Measurements from ENCODE around the gene C12orf43.

Gene C12orf43

DNA sequence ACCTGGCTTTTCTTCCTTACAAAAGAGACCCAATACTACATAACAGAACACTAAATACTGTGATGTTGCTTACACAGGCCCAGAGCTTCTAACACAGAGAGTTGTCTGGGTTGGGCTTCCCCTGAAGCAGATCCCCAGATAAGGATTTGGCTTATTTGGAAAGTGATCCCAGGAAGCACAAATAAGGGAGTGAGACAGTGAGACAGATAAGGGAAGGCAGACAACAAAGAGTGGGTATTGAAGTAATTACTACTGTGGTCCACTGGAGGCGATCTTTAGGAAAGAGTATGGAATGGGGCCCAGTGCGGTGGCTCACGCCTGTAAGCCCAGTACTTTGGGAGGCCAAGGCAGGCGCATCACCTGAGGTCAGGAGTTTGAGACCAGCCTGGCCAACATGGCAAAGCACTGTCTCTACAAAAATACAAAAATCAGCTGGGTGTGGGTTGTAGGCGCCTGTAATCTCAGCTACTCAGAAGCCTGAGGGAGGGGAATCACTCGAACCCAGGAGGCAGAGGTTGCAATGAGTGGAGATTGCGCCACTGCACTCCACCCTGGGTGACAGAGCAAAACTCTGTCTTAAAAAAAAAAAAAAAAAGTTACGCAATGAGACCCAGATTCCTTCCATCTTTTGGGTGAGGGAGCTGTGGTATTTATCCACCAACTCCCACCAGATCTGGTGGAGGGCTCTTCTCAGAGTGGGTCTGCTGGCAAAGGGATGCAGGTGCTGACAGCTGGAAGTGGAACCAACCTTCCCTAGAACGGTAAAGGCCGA lies 10.2 kb upstream of the C12orf43 start:
- DNase-seq (ENCODE audit: extremely low spot score), result peak; percentile 37
- CTCF ChIA-PET, result interaction anchor here (0.6 to 0.7 kb wide), 4 partner anchors 22 to 798 kb away, joined by 3 to 5 read pairs (median 4); no protein-coding TSS in a partner anchor
- POLR2A ChIA-PET, result no interaction called here
- TF ChIP-seq ARNT (IDR thresholded peaks at IDR 0.05), result no peak
- TF ChIP-seq CTBP1 (IDR thresholded peaks at IDR 0.05; ENCODE audit: borderline replicate concordance), result no peak
- TF ChIP-seq FOXA1 (IDR thresholded peaks at IDR 0.05), result no peak
- TF ChIP-seq TARDBP (IDR thresholded peaks at IDR 0.05), result no peak
- no peak for TF ChIP-seq ZNF384 (IDR thresholded peaks at IDR 0.05)
- TF ChIP-seq FOXK2 (IDR thresholded peaks at IDR 0.05), result no peak
- no peak for TF ChIP-seq L3MBTL2 (conservative IDR thresholded peaks at IDR 0.05)
- TF ChIP-seq ELF4 (IDR thresholded peaks at IDR 0.05), result no peak

DNA sequence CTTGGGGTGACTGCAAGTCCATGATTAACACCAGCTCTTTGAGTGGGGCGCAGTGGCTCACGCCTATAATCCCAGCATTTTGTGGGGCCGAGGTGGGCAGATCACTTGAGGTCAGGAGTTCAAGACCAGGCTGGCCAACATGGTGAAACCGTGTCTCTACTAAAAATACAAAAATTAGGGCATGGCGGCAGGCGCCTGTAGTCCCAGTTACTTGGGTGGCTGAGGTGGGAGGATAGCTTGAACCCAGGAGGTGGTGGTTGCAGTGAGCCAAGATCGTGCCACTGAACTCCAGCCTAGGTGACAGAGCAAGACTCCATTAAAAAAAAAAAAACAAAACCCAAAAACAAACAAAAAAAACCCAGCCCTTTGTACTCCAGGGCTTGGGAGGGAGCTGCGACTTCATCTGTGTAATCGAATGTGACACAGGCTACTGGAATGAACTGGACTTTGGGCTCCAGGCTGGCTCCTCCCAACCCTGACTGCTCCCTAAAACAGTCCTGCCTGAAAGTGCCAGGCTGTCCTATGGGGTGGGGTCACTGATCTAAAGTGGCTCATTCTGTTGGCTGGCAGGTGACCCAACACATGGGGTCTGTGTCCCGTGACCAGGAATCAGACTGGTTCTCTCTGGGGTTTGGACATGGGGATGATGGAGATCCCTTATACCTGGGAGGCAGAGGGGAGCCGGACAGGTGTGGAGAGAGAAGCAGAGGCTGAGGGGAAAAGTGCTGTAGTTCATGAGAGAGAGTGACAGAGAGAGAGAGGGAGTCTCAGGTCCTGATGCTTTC lies 9.3 kb upstream of the C12orf43 start:
- ChIA-PET CTCF (interaction anchor here (0.6 kb wide), 1 partner anchor 21 kb away, joined by 3 read pairs; no protein-coding TSS in a partner anchor), POLR2A (no interaction called here)
- TF ChIP-seq ELF4 (IDR thresholded peaks at IDR 0.05) (no peak), NFRKB (IDR thresholded peaks at IDR 0.05) (no peak), ARNT (IDR thresholded peaks at IDR 0.05) (no peak), SUZ12 (IDR thresholded peaks at IDR 0.05) (no peak), FOXM1 (IDR thresholded peaks at IDR 0.05; ENCODE audit: borderline replicate concordance) (no peak), FOXK2 (IDR thresholded peaks at IDR 0.05) (no peak), LEF1 (IDR thresholded peaks at IDR 0.05; ENCODE audit: borderline replicate concordance) (no peak), L3MBTL2 (conservative IDR thresholded peaks at IDR 0.05) (no peak), FOXA1 (IDR thresholded peaks at IDR 0.05) (no peak)
- DNase-seq (ENCODE audit: extremely low spot score), result no peak

DNA sequence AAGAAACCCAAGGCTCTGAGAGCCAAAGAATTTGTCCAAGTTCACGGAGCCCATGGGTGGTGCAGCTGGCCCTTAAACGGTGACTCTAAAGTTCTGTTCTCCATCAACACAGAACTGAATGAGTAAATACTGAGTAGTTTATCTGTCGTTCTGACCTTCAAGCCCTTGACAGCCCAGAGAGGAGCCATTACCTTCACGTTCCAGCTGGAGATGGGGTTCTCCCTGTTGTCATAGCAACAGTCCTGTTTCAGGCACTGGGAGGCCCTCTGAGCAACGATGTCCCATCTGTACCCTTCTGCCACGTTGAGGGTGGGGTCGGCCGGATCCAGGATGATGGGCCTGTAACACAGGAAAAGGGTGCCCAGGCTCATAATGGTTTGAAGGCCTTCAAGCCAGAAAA lies 7.5 kb upstream of the C12orf43 start:
- TF ChIP-seq FOXA1 (IDR thresholded peaks at IDR 0.05) (no peak), ARNT (IDR thresholded peaks at IDR 0.05) (no peak), CTBP1 (IDR thresholded peaks at IDR 0.05; ENCODE audit: borderline replicate concordance) (no peak), HDGF (IDR thresholded peaks at IDR 0.05; ENCODE audit: borderline replicate concordance) (no peak), TARDBP (IDR thresholded peaks at IDR 0.05) (no peak), ZNF384 (IDR thresholded peaks at IDR 0.05) (no peak), FOXK2 (IDR thresholded peaks at IDR 0.05) (no peak), ELF4 (IDR thresholded peaks at IDR 0.05) (no peak), BHLHE40 (IDR thresholded peaks at IDR 0.05; ENCODE audit: borderline replicate concordance) (no peak), SUZ12 (IDR thresholded peaks at IDR 0.05) (no peak), L3MBTL2 (conservative IDR thresholded peaks at IDR 0.05) (no peak), SP1 (IDR thresholded peaks at IDR 0.05) (no peak), FOXM1 (IDR thresholded peaks at IDR 0.05; ENCODE audit: borderline replicate concordance) (no peak), NFRKB (IDR thresholded peaks at IDR 0.05) (no peak), LEF1 (IDR thresholded peaks at IDR 0.05; ENCODE audit: borderline replicate concordance) (no peak)
- TF ChIP-seq, protein P1, sequence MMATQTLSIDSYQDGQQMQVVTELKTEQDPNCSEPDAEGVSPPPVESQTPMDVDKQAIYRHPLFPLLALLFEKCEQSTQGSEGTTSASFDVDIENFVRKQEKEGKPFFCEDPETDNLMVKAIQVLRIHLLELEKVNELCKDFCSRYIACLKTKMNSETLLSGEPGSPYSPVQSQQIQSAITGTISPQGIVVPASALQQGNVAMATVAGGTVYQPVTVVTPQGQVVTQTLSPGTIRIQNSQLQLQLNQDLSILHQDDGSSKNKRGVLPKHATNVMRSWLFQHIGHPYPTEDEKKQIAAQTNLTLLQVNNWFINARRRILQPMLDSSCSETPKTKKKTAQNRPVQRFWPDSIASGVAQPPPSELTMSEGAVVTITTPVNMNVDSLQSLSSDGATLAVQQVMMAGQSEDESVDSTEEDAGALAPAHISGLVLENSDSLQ (IDR thresholded peaks at IDR 0.05), result no peak
- ChIA-PET CTCF (no interaction called here), POLR2A (no interaction called here)
- DNase-seq (ENCODE audit: extremely low spot score), result no peak

DNA sequence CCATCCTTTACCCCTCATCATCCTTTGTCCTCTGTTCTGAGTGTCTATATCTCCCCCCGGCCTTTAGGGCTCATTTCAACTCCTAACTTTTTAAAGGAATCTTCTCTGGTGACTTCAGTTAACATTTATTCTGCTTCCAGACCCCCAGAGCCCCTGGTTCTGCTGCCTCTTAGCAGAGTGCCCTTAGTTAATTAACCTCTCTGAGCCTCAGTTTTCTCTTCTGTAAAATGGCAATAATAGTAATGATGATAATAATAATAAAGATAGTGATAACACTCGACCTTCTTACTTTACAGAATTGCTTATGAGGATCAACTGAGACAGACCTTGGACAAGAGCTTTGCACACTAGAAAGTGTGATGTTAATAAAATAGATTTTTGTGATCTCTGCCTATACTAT lies 6.4 kb upstream of the C12orf43 start:
- CTCF ChIA-PET, result no interaction called here
- no peak for DNase-seq (ENCODE audit: extremely low spot score)
- TF ChIP-seq L3MBTL2 (conservative IDR thresholded peaks at IDR 0.05), result no peak
- no peak for TF ChIP-seq FOXA1 (IDR thresholded peaks at IDR 0.05)
- TF ChIP-seq, protein P1 (IDR thresholded peaks at IDR 0.05), result no peak
- no peak for TF ChIP-seq ARNT (IDR thresholded peaks at IDR 0.05)
- no peak for TF ChIP-seq NFRKB (IDR thresholded peaks at IDR 0.05)
- TF ChIP-seq BHLHE40 (IDR thresholded peaks at IDR 0.05; ENCODE audit: borderline replicate concordance), result no peak
- TF ChIP-seq FOXM1 (IDR thresholded peaks at IDR 0.05; ENCODE audit: borderline replicate concordance), result no peak
- TF ChIP-seq HDGF (IDR thresholded peaks at IDR 0.05; ENCODE audit: borderline replicate concordance), result no peak
- POLR2A ChIA-PET, result no interaction called here

DNA sequence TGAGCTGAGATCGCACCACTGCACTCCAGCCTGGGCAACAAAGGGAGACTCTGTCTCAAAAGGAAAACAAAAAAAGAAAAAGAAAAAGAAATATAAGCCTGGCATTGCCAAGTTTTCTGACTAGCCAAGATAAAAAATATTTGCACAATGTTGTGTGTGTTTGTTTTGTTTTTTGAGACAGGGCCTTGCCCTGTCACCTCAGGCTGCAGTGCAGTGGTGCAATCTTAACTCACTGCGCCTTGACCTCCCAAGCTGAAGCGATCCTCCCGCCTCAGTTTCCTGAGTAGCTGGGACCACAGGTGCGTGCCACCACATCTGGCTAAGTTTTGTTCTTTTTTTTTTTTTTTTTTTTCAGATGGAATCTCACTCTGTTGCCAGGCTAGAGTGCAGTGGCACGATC lies 5.5 kb upstream of the C12orf43 start:
- ChIA-PET POLR2A (no interaction called here), CTCF (no interaction called here)
- DNase-seq (ENCODE audit: extremely low spot score), result no peak
- TF ChIP-seq, protein P1 (IDR thresholded peaks at IDR 0.05), result no peak
- TF ChIP-seq ZNF384 (IDR thresholded peaks at IDR 0.05) (no peak), ARNT (IDR thresholded peaks at IDR 0.05) (no peak), HDGF (IDR thresholded peaks at IDR 0.05; ENCODE audit: borderline replicate concordance) (no peak), SP1 (IDR thresholded peaks at IDR 0.05) (no peak), BHLHE40 (IDR thresholded peaks at IDR 0.05; ENCODE audit: borderline replicate concordance) (no peak), TARDBP (IDR thresholded peaks at IDR 0.05) (no peak), L3MBTL2 (conservative IDR thresholded peaks at IDR 0.05) (no peak), CTBP1 (IDR thresholded peaks at IDR 0.05; ENCODE audit: borderline replicate concordance) (no peak), FOXK2 (IDR thresholded peaks at IDR 0.05) (no peak), ELF4 (IDR thresholded peaks at IDR 0.05) (no peak)

Data from HEK293T (cell line).